Stimulated activated CD4-positive, alpha-beta T cell treated with anti-CD3 and anti-CD28 coated beads, Interleukin-12 subunit alpha, Interleukin-12 subunit beta, amount 100 ng/mL, for 48 hours (primary cell): ENCODE measurements around the gene DMPK.
A peak's percentile ranks its signal among the peaks of the same experiment; 100 is the strongest.
"Not testable (repeated sequence)": the region's sequence is repeated elsewhere in the genome, so short reads cannot be mapped to it uniquely, and the experiment has no call there.

Source experiments
- DNase-seq, 3 donors: peaks; one replicate each; pipeline ENCODE4 v3.0.0-alpha.2; 2020; ENCODE audit warnings: low read depth in 2 of 3, low spot score in 1 of 3

Gene DMPK

GRCh38 chr19:45815481-45816216 lies 33.4 kb upstream of the DMPK start:
- no peak for DNase-seq

GRCh38 chr19:45814851-45815480 lies 32.7 kb upstream of the DMPK start, which contains the start of gene RSPH6A:
RSPH6A (minus strand) TSS chr19:45815308; CDS start chr19:45815176, 132 bp downstream.
- no peak for DNase-seq

- DNase-seq = no peak
These were observed 32.0 kb upstream of the DMPK start for GRCh38 chr19:45814166-45814780.

GRCh38 chr19:45812297-45812696 lies 30.0 kb upstream of the DMPK start:
- DNase-seq = no peak

GRCh38 chr19:45809643-45810159 lies 27.4 kb upstream of the DMPK start:
- DNase-seq = no peak

GRCh38 chr19:45805719-45806118 lies 23.4 kb upstream of the DMPK start:
- DNase-seq = no peak

GRCh38 chr19:45804959-45805230 lies 22.6 kb upstream of the DMPK start:
- DNase-seq = no peak

- DNase-seq = no peak
These were observed 22.1 kb upstream of the DMPK start for GRCh38 chr19:45804140-45804958.

- no peak for DNase-seq
These were observed 19.4 kb upstream of the DMPK start for GRCh38 chr19:45801603-45802175.

- DNase-seq = no peak
These were observed 17.8 kb upstream of the DMPK start for GRCh38 chr19:45800070-45800553.

- not testable (repeated sequence) for DNase-seq
These were observed 17.3 kb upstream of the DMPK start for GRCh38 chr19:45799541-45799940.

- DNase-seq = peak in 2 of 3 donors; percentile 34 to 52
These were observed 16.8 kb upstream of the DMPK start for GRCh38 chr19:45798995-45799517.

GRCh38 chr19:45794627-45795026 lies 12.3 kb upstream of the DMPK start:
- DNase-seq = no peak

GRCh38 chr19:45793876-45794275 lies 11.6 kb upstream of the DMPK start:
- no peak for DNase-seq

GRCh38 chr19:45793178-45793564 lies 10.9 kb upstream of the DMPK start:
- no peak for DNase-seq

- DNase-seq = peak; percentile 99 to 100 (median 99)
These were observed 10.3 kb upstream of the DMPK start, which contains the start of gene DMWD for GRCh38 chr19:45792470-45793177. DMWD (minus strand) TSS chr19:45792845; CDS start chr19:45792756, 89 bp downstream.

GRCh38 chr19:45791744-45792469 lies 9.6 kb upstream of the DMPK start:
- no peak for DNase-seq

- DNase-seq = no peak
These were observed 8.7 kb upstream of the DMPK start for GRCh38 chr19:45790942-45791341.
